KBM-7 (cell line): ENCODE results near the gene NFAT5.
A peak's percentile ranks its signal among the peaks of the same experiment; 100 is the strongest.

Source experiments
- DNase-seq: peaks from one replicate; pipeline ENCODE4 v3.0.0-alpha.2; 2015
- in situ Hi-C: fragments of 300-500 bp; cut with MboI; formaldehyde crosslinking; loops from 2 replicates; pipeline ENCODE4 v1.14.3; 2020; ENCODE audit warnings: low sequenced_read_pairs, low pct_unique_long_range_greater_than_20kb, mixed read lengths

NFAT5 gene

DNA sequence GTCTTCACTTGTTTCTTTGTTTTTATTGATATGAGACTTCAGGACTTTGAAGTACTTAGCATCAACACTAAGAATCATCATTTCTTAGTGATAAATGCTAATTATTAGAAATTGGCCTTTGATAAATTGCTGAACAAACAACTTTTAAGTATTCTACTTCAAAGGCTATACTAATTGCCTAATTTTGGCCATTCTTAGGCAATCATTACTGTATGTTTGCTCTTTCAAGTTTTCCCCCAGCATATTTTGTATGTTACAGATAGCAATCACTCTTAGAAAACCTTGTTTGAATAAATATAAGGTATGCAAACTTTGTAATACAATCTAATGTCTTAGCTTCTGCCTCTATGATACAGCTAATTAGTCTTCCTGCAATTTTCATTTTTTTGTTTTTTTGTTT is 114.6 kb downstream of the NFAT5 start:
- no peak for DNase-seq
- in situ Hi-C loops, result no loop called here

- in situ Hi-C loops, result no loop called here
- DNase-seq, result no peak
Observed at GRCh38 chr16:69688589-69688988, 122.8 kb downstream of the NFAT5 start.

GRCh38 chr16:69691980-69692911 is 126.5 kb downstream of the NFAT5 start:
- in situ Hi-C loops, result no loop called here
- no peak for DNase-seq

DNA sequence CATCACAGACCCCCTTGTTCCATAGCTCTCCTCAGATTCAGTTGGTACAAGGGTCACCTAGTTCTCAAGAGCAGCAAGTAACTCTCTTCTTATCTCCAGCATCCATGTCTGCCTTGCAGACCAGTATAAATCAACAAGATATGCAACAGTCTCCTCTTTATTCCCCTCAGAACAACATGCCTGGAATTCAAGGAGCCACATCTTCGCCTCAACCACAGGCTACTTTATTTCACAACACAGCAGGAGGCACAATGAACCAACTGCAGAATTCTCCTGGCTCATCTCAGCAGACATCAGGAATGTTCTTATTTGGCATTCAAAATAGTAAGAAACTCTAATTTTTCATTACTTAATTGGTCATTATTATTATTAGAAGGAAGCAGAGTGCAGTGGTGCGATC is 128.2 kb downstream of the NFAT5 start:
- no peak for DNase-seq

DNA sequence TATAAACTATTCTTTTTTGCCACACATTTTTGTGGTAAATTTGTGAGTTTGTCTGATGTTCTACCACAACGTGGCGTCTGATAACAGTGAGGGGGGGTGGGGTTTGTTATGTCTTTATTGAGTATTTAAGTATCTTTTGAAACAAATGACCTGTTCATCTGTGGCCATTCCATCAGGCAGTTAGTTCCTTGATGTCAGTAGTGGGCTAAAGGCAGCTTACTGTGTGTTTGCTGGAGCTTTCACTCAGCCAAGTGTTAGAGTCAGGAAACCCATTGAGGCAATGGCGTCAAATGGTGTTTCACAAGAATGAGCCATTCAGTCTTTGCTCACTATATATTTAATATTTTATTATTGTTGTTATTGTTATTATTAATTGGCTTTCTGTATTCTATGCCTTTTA is 132.6 kb downstream of the NFAT5 start:
- in situ Hi-C loops, result no loop called here
- DNase-seq, result no peak

More for the DNA sequence above, 128.2 kb downstream of the NFAT5 start:
- in situ Hi-C loops, result no loop called here

GRCh38 chr16:69699915-69700314 is 134.1 kb downstream of the NFAT5 start:
- DNase-seq, result no peak
- in situ Hi-C loops, result no loop called here

DNA sequence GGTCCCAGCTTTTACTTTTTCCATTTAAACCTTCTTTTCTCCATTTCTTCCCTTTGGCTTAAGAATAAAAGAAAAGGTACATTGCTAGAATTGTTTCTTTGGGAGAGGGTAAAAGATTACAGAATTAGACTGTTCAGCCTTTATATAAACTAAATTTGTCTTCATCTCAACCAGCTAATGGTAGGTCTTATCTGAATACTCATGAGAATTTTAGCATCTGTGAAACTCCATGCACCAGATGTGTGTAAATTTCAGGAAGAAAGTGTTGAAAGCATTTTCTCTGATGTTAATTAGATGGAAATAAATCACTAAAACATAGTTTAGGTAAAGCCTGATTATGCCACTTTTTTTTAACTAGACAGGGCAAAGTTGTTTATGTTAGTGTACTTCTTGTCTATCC is 135.7 kb downstream of the NFAT5 start:
- no peak for DNase-seq
- in situ Hi-C loops, result no loop called here

GRCh38 chr16:69701866-69702265 is 136.1 kb downstream of the NFAT5 start:
- no peak for DNase-seq
- in situ Hi-C loops, result no loop called here

DNA sequence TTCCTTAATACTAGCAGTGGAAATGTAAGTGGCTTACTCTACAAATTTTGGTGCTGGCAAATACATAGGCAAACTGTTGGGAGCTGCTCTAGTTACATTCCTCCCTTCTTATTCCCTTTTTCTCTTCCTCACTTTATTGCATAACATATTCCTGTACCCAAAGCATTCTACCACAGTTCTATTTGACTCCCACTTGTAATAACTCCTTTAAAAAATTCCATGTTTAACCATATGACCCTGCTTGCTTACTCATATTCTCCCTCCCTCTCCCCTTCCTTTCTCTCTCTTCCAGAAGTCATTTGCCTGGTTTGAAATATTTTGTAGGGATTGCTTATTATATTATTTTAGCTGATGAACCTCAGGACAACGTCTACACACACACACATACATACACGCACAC is 137.9 kb downstream of the NFAT5 start:
- in situ Hi-C loops, result no loop called here
- no peak for DNase-seq

DNA sequence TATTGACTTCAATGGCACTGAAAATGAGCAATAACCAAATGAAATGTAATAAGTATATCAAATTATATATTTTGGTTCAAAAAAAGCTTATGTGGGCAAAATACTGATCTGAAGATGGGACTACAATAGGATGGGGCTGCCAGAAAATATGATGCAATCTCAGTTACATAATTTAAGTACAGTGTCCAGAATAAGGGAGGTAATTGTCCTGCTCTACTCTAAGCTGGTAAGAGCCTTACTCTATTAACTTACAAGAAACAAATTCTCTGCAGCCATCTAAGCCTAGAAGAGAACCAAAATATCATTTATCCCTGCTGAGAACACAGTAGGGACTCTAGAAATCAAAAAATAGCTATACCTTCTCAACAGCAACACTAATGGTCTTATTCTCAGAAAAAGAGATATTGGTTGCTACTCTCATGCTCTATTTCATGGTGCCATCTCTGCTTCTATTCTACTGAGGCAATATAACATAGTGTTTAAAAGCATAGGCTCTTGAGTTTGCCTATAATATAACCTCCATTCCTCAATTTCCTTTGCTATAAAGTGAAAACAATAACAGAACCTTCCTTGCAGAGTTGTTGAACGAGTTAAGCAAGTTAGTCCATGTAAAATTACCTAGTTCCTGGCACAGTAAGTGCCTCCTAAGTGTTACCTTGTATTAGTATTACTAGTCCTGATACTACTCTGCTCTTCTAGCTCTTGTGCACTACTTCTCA is 140.6 kb downstream of the NFAT5 start:
- no peak for DNase-seq
- in situ Hi-C loops, result no loop called here

DNA sequence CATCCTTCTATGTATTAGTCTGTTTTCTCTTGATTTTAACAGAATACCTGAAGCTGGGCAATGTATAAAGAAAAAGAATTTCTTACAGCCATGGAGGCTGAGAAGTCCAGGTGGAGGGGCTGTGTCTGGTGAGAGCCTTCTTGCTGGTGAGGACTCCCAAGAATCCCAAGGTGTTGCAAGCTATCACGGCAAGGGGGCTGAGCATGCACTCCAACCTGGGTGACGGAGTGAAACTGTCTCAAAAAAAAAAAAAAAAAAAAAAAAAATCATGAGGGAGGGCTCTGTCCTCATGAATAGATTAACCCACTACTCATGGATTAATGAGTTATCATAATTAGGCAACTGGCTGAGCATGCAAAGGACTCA is 141.2 kb downstream of the NFAT5 start:
- in situ Hi-C loops, result no loop called here
- DNase-seq, result no peak

- in situ Hi-C loops, result no loop called here
- DNase-seq, result no peak
Observed at GRCh38 chr16:69707920-69708683, 142.3 kb downstream of the NFAT5 start.

GRCh38 chr16:69709456-69710084 is 143.8 kb downstream of the NFAT5 start:
- in situ Hi-C loops, result no loop called here
- peak; percentile 79 for DNase-seq

DNA sequence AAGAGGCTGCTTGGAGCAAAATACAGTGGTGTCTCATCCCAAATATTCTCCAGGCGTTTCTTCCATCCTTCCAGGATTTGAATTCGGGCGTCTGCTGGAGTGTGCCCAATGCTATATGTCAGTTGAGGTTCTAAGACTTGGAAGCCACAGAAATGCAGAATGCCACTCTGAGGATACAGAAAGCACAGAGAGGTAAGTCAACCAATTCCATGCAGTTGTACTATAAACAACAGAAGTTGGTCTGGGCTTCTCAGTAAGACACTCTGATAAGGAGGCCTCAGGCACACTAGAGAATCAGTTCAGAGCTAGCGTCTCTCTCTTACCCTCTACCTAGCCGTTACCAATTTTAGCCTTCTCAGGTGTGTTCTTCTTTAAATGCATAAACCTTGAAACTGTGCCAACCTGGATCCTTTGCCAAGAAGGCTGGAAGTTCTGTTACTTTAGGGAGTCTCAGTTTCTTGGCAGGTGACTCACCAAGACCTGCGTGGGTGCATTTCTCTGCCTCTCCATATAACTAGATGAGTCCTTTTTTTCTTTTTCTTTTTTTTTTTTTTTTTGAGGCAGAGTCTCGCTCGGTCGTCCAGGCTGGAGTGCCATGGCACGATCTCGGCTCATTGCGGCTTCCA is 145.5 kb downstream of the NFAT5 start:
- DNase-seq, result no peak
- in situ Hi-C loops, result no loop called here

DNA sequence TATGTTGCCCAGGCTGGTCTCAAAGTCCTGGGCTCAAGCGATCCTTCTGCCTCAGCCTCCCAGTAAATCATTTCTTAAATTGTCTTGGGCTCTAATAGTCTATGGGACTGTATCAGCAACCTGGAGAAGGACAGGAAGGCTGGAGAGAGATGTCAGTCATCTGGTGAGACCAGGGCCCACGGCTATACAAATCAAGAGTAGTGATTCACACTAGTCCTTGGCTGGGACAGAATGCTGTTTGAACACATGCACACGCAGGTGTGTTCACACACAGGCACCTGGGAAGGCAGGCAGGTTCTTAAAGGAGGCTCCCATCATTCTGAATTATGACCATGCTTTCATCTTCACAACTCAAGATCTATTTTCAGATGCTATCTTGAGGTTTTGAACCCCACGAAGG is 146.5 kb downstream of the NFAT5 start:
- in situ Hi-C loops, result no loop called here
- no peak for DNase-seq

- in situ Hi-C loops, result no loop called here
- DNase-seq, result no peak
Observed at GRCh38 chr16:69712914-69713581, 147.3 kb downstream of the NFAT5 start.

GRCh38 chr16:69717066-69717465 is 151.3 kb downstream of the NFAT5 start:
- DNase-seq, result no peak
- in situ Hi-C loops, result no loop called here

DNA sequence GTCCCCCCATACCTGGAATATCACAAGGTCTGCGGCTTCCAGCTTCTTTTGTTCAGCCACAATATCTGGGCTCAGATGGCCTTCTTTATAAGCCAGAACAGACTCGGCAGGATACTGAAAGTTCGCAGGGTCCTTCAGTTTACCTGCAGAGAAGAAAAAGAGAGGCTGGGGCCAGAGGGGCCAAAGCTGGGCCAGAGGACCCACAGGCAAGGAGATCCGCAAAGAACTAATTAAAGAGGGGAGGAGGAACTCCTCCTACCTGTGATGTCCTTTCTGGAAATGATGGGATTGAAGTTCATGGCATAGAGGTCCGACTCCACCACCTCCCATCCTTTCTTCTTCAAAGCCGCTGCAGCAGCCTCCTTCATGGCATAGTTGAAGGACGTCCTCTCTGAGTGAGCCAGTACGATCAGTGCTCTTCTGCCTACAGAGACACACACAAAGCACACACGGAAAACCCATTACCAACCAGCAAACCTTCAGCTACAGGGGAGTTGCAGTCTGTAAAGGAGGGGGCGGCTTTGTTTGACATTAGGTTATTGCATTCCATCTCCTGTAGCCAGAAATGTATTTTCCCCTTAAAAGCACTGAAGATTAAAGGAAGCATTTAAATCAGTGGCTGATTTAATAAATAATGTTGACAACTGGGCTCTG is 152.5 kb downstream of the NFAT5 start:
- DNase-seq, result no peak
- in situ Hi-C loops, result no loop called here
